Thyroid gland (tissue), 4 donors: ENCODE results near the gene MAPT.

Experiments used
- POLR2A ChIP-seq, 2 donors: fragments of 450-650 bp; IDR thresholded peaks; one replicate each; pipeline ENCODE4 v1.6.1; 2017; ENCODE audit warnings: antibody characterized with exemption in 2 of 2, mild to moderate bottlenecking in 2 of 2, moderate library complexity in 1 of 2
- TF ChIP-seq, protein P1 (sequence below), 6 experiments: fragments of 200-600 bp in 3 of 6; fragments of 450-650 bp in 3 of 6; sonication (generic) in 3 of 6; IDR thresholded peaks; one replicate each; pipeline ENCODE4 v1.5.1; 2016 to 2019; ENCODE audit warnings: antibody characterized with exemption in 6 of 6, mild to moderate bottlenecking in 2 of 6, inconsistent platforms in 1 of 6, moderate library complexity in 1 of 6

DNA sequence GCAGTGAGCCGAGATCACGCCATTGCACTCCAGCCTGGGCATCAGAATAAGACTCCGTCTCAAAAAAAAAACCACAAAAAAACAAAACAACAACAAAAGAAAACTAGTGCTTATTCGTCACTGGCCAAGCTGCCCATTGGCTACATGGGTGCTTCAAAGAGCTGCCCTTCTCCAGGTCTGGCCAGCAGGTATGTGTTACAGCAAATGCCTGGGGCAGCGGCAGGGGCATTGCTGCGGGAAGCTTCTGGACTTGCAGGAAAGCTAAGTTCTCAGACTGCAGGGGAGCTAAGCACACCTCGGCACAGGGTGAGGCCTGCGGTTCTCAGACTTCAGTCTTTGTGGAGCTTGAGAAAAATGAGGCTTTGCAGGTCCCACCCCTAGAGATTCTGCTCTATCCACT is 100.6 kb downstream of the MAPT start:
- TF ChIP-seq, protein P1, sequence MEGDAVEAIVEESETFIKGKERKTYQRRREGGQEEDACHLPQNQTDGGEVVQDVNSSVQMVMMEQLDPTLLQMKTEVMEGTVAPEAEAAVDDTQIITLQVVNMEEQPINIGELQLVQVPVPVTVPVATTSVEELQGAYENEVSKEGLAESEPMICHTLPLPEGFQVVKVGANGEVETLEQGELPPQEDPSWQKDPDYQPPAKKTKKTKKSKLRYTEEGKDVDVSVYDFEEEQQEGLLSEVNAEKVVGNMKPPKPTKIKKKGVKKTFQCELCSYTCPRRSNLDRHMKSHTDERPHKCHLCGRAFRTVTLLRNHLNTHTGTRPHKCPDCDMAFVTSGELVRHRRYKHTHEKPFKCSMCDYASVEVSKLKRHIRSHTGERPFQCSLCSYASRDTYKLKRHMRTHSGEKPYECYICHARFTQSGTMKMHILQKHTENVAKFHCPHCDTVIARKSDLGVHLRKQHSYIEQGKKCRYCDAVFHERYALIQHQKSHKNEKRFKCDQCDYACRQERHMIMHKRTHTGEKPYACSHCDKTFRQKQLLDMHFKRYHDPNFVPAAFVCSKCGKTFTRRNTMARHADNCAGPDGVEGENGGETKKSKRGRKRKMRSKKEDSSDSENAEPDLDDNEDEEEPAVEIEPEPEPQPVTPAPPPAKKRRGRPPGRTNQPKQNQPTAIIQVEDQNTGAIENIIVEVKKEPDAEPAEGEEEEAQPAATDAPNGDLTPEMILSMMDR (IDR thresholded peaks at IDR 0.05), result no peak
- TF ChIP-seq POLR2A (IDR thresholded peaks at IDR 0.05), result no peak
